Stimulated activated memory B cell treated with anti-CD40 and anti-IgM and Interleukin-4, amounts not matched to agents 10 μg/mL and 1 μg/mL and 100 μg/mL, for 72 hours (primary cell): ENCODE measurements around the gene ABAT.
"Not testable (repeated sequence)": the region's sequence is repeated elsewhere in the genome, so short reads cannot be mapped to it uniquely, and the experiment has no call there.

Experiments used
- ATAC-seq: fragments of 150-1000 bp; cut with Tn5 transposase; 2 replicates; pipeline ENCODE4 v1.10.0; 2021
- H3K27ac Mint-ChIP-seq: one replicate; pipeline ENCODE4 v1.8.0; 2022; ENCODE audit warnings: mild to moderate bottlenecking, mixed read lengths
- H3K27me3 Mint-ChIP-seq: one replicate; pipeline ENCODE4 v1.8.0; 2022; ENCODE audit warnings: mixed read lengths
- H3K36me3 Mint-ChIP-seq: one replicate; pipeline ENCODE4 v1.8.0; 2022; ENCODE audit warnings: mixed read lengths
- H3K4me1 Mint-ChIP-seq: one replicate; pipeline ENCODE4 v1.8.0; 2022; ENCODE audit warnings: mixed read lengths
- H3K4me3 Mint-ChIP-seq: one replicate; pipeline ENCODE4 v1.8.0; 2022; ENCODE audit warnings: mild to moderate bottlenecking, moderate library complexity, mixed read lengths
- H3K9me3 Mint-ChIP-seq: one replicate; pipeline ENCODE4 v1.8.0; 2022; ENCODE audit warnings: mixed read lengths

The ABAT gene

GRCh38 chr16:8782673-8783072 is 108.3 kb downstream of the ABAT start:
- Mint-ChIP-seq H3K4me3 (no peak overlapping the region), H3K4me1 (no peaks in the 10 kb centered on the region), H3K27me3 (no peaks in the 10 kb centered on the region), H3K9me3 (no peaks in the 10 kb centered on the region), H3K27ac (no peak overlapping the region), H3K36me3 (peaks cover 35% of the 10 kb centered on the region)
- no peak for ATAC-seq

GRCh38 chr16:8785408-8785807 is 111.0 kb downstream of the ABAT start:
- H3K9me3 Mint-ChIP-seq = no peaks in the 10 kb centered on the region

GRCh38 chr16:8786316-8786715 is 111.9 kb downstream of the ABAT start:
- peaks cover 13% of the 10 kb centered on the region for H3K36me3 Mint-ChIP-seq
- H3K4me3 Mint-ChIP-seq, H3K4me1 Mint-ChIP-seq, H3K9me3 Mint-ChIP-seq, H3K27me3 Mint-ChIP-seq, ATAC-seq, H3K27ac Mint-ChIP-seq: not testable (repeated sequence)

More at GRCh38 chr16:8785408-8785807, 111.0 kb downstream of the ABAT start:
- peaks cover 19% of the 10 kb centered on the region for H3K36me3 Mint-ChIP-seq
- no peaks in the 10 kb centered on the region for H3K27me3 Mint-ChIP-seq
- H3K27ac Mint-ChIP-seq = no peak overlapping the region
- no peak overlapping the region for H3K4me3 Mint-ChIP-seq
- H3K4me1 Mint-ChIP-seq = no peaks in the 10 kb centered on the region
- ATAC-seq = no peak

- no peaks in the 10 kb centered on the region for H3K36me3 Mint-ChIP-seq
- H3K4me1 Mint-ChIP-seq = peaks cover 6% of the 10 kb centered on the region
- H3K27ac Mint-ChIP-seq = no peak overlapping the region
- no peak overlapping the region for H3K4me3 Mint-ChIP-seq
- no peak for ATAC-seq
- H3K27me3 Mint-ChIP-seq = no peaks in the 10 kb centered on the region
- H3K9me3 Mint-ChIP-seq = no peaks in the 10 kb centered on the region
Observed at GRCh38 chr16:8788578-8789172, 114.3 kb downstream of the ABAT start.

- no peaks in the 10 kb centered on the region for H3K27me3 Mint-ChIP-seq
- H3K4me3 Mint-ChIP-seq = no peak overlapping the region
- peaks cover 44% of the 10 kb centered on the region for H3K4me1 Mint-ChIP-seq
- no peak for ATAC-seq
- no peaks in the 10 kb centered on the region for H3K9me3 Mint-ChIP-seq
- H3K27ac Mint-ChIP-seq = no peak overlapping the region
- peaks cover 5% of the 10 kb centered on the region for H3K36me3 Mint-ChIP-seq
Observed at GRCh38 chr16:8795091-8795490, 120.7 kb downstream of the ABAT start.

- no peak for ATAC-seq
- Mint-ChIP-seq H3K27ac (no peak overlapping the region), H3K27me3 (no peaks in the 10 kb centered on the region), H3K9me3 (no peaks in the 10 kb centered on the region), H3K36me3 (peaks cover 5% of the 10 kb centered on the region), H3K4me3 (no peak overlapping the region), H3K4me1 (peaks cover 44% of the 10 kb centered on the region)
Observed at GRCh38 chr16:8795818-8796217, 121.4 kb downstream of the ABAT start.

GRCh38 chr16:8796469-8797363 is 122.3 kb downstream of the ABAT start:
- H3K36me3 Mint-ChIP-seq = peaks cover 9% of the 10 kb centered on the region
- ATAC-seq = peak; percentile 1
- peak overlapping the region; percentile 97 for H3K27ac Mint-ChIP-seq
- H3K9me3 Mint-ChIP-seq = no peaks in the 10 kb centered on the region
- H3K4me1 Mint-ChIP-seq = peaks cover 43% of the 10 kb centered on the region
- H3K4me3 Mint-ChIP-seq = peak overlapping the region; percentile 94
- no peaks in the 10 kb centered on the region for H3K27me3 Mint-ChIP-seq

- Mint-ChIP-seq H3K4me1 (peaks cover 38% of the 10 kb centered on the region), H3K27ac (peak within 1 kb of the TSS; percentile 97), H3K4me3 (peak within 1 kb of the TSS; percentile 94), H3K9me3 (no peaks in the 10 kb centered on the region), H3K36me3 (peaks cover 17% of the 10 kb centered on the region), H3K27me3 (no peaks in the 10 kb centered on the region)
- peak; percentile 97 for ATAC-seq
Observed at GRCh38 chr16:8797364-8798173, 123.2 kb downstream of the ABAT start, which contains the start of the genes PMM2 and TMEM186. Gene PMM2 (plus strand): TSS chr16:8797839. CDS start chr16:8797883, 44 bp downstream. Gene TMEM186 (minus strand): TSS chr16:8797639. CDS start chr16:8797614, 25 bp downstream.

- H3K4me3 Mint-ChIP-seq = peak overlapping the region; percentile 94
- no peaks in the 10 kb centered on the region for H3K9me3 Mint-ChIP-seq
- peak; percentile 1 for ATAC-seq
- peak overlapping the region; percentile 97 for H3K27ac Mint-ChIP-seq
- no peaks in the 10 kb centered on the region for H3K27me3 Mint-ChIP-seq
- H3K36me3 Mint-ChIP-seq = peaks cover 23% of the 10 kb centered on the region
- H3K4me1 Mint-ChIP-seq = peaks cover 38% of the 10 kb centered on the region
Observed at GRCh38 chr16:8798174-8798527, 123.7 kb downstream of the ABAT start.

- Mint-ChIP-seq H3K4me1 (peaks cover 38% of the 10 kb centered on the region), H3K36me3 (peaks cover 27% of the 10 kb centered on the region), H3K27ac (peak overlapping the region; percentile 97), H3K27me3 (no peaks in the 10 kb centered on the region), H3K9me3 (no peaks in the 10 kb centered on the region), H3K4me3 (peak overlapping the region; percentile 94)
- ATAC-seq = no peak
Observed at GRCh38 chr16:8798535-8799157, 124.2 kb downstream of the ABAT start.

GRCh38 chr16:8801701-8802100 is 127.3 kb downstream of the ABAT start:
- ATAC-seq = no peak
- H3K4me3 Mint-ChIP-seq = no peak overlapping the region
- H3K36me3 Mint-ChIP-seq = peaks cover 44% of the 10 kb centered on the region
- peaks cover 19% of the 10 kb centered on the region for H3K4me1 Mint-ChIP-seq
- no peaks in the 10 kb centered on the region for H3K9me3 Mint-ChIP-seq
- no peaks in the 10 kb centered on the region for H3K27me3 Mint-ChIP-seq
- H3K27ac Mint-ChIP-seq = no peak overlapping the region

GRCh38 chr16:8803733-8804132 is 129.3 kb downstream of the ABAT start:
- H3K27ac Mint-ChIP-seq, H3K4me3 Mint-ChIP-seq, H3K27me3 Mint-ChIP-seq, H3K9me3 Mint-ChIP-seq, ATAC-seq: not testable (repeated sequence)
- Mint-ChIP-seq H3K4me1 (peaks cover 13% of the 10 kb centered on the region), H3K36me3 (peaks cover 60% of the 10 kb centered on the region)

GRCh38 chr16:8804313-8804712 is 129.9 kb downstream of the ABAT start:
- Mint-ChIP-seq H3K4me3 (no peak overlapping the region), H3K36me3 (peaks cover 66% of the 10 kb centered on the region), H3K27ac (no peak overlapping the region)

GRCh38 chr16:8806272-8806983 is 132.0 kb downstream of the ABAT start:
- Mint-ChIP-seq H3K4me3 (no peak overlapping the region), H3K9me3 (no peaks in the 10 kb centered on the region), H3K4me1 (peaks cover 6% of the 10 kb centered on the region), H3K27ac (no peak overlapping the region), H3K27me3 (no peaks in the 10 kb centered on the region), H3K36me3 (peaks cover 80% of the 10 kb centered on the region)
- ATAC-seq = no peak

More at GRCh38 chr16:8804313-8804712, 129.9 kb downstream of the ABAT start:
- no peak for ATAC-seq
- H3K9me3 Mint-ChIP-seq = no peaks in the 10 kb centered on the region
- no peaks in the 10 kb centered on the region for H3K27me3 Mint-ChIP-seq
- H3K4me1 Mint-ChIP-seq = peaks cover 8% of the 10 kb centered on the region
